Neural progenitor cell (in vitro differentiated cells): ENCODE data around the gene PFKM. TPM values are rescaled to one million over a fixed set of nuclear protein-coding genes. Genes with fewer than 3 reads are reported as not detected.
A peak's percentile ranks its signal among the peaks of the same experiment; 100 is the strongest.

ENCODE experiments used
- DNase-seq: peaks from one replicate; pipeline ENCODE4 v3.0.0-alpha.2; 2016; ENCODE audit warnings: low spot score
- H2AFZ ChIP-seq: fragments of 200-600 bp; sonication (generic); replicated peaks from 2 replicates; pipeline ENCODE4 v1.6.1; 2016; ENCODE audit warnings: antibody characterized with exemption
- H3F3A ChIP-seq: fragments of 200-600 bp; sonication (generic); 2 replicates; pipeline ENCODE4 v1.6.1; 2016; ENCODE audit warnings: antibody characterized with exemption, low read depth
- H3K27ac ChIP-seq: fragments of 200-600 bp; sonication (generic); 2 replicates; pipeline ENCODE4 v1.5.1; 2016; ENCODE audit warnings: mild to moderate bottlenecking
- H3K27me3 ChIP-seq: fragments of 200-600 bp; sonication (generic); 2 replicates; pipeline ENCODE4 v1.6.1; 2016; ENCODE audit warnings: mild to moderate bottlenecking, moderate library complexity
- H3K36me3 ChIP-seq: fragments of 200-600 bp; sonication (generic); 2 replicates; pipeline ENCODE4 v1.5.1; 2016
- H3K4me1 ChIP-seq: fragments of 200-600 bp; sonication (generic); 2 replicates; pipeline ENCODE4 v1.6.1; 2016; ENCODE audit warnings: mixed run types
- H3K4me2 ChIP-seq: fragments of 200-600 bp; sonication (generic); 2 replicates; pipeline ENCODE4 v1.6.1; 2016
- H3K4me3 ChIP-seq: fragments of 200-600 bp; sonication (generic); 2 replicates; pipeline ENCODE4 v1.5.1; 2016
- H3K79me2 ChIP-seq: fragments of 200-600 bp; sonication (generic); 2 replicates; pipeline ENCODE4 v1.6.1; 2016; ENCODE audit warnings: low read depth
- H3K9ac ChIP-seq: fragments of 200-600 bp; sonication (generic); 2 replicates; pipeline ENCODE4 v1.6.1; 2016
- H3K9me3 ChIP-seq: fragments of 200-600 bp; sonication (generic); 2 replicates; pipeline ENCODE4 v1.5.1; 2016; ENCODE audit warnings: low read depth
- H4K20me1 ChIP-seq: fragments of 200-600 bp; sonication (generic); 2 replicates; pipeline ENCODE4 v1.6.1; 2016; ENCODE audit warnings: low read depth
- H3K27ac Mint-ChIP-seq: 3 replicates; pipeline ENCODE4 v1.8.0; 2021; ENCODE audit warnings: mixed read lengths
- H3K27me3 Mint-ChIP-seq: 2 replicates; pipeline ENCODE4 v1.8.0; 2022; ENCODE audit warnings: low read depth, mild to moderate bottlenecking, inconsistent platforms, moderate library complexity, mixed read lengths; ENCODE audit not compliant: insufficient read depth
- H3K36me3 Mint-ChIP-seq: 3 replicates; pipeline ENCODE4 v1.8.0; 2021; ENCODE audit warnings: mixed read lengths
- H3K4me1 Mint-ChIP-seq: 3 replicates; pipeline ENCODE4 v1.8.0; 2021; ENCODE audit warnings: mixed read lengths
- H3K4me3 Mint-ChIP-seq: 3 replicates; pipeline ENCODE4 v1.8.0; 2021; ENCODE audit warnings: mild to moderate bottlenecking, moderate library complexity, mixed read lengths
- H3K9me3 Mint-ChIP-seq: 3 replicates; pipeline ENCODE4 v1.8.0; 2020; ENCODE audit warnings: mixed read lengths
- CTCF ChIP-seq: fragments of 200-600 bp; sonication (generic); IDR thresholded peaks from 2 replicates; pipeline ENCODE4 v1.5.1; 2017; ENCODE audit warnings: antibody characterized with exemption, mild to moderate bottlenecking
- EZH2 ChIP-seq: fragments of 200-600 bp; sonication (generic); IDR thresholded peaks from 2 replicates; pipeline ENCODE4 v1.6.1; 2017; ENCODE audit warnings: antibody characterized with exemption, mild to moderate bottlenecking, moderate library complexity
- EZH2phosphoT487 ChIP-seq: fragments of 200-600 bp; sonication (generic); IDR thresholded peaks from 2 replicates; pipeline ENCODE4 v1.6.1; 2017; ENCODE audit warnings: antibody characterized with exemption
- total RNA-seq: library from RNA; depleted of rRNA; stranded (reverse); fragments of >200 nt; gene quantifications from 2 replicates; pipeline ENCODE4 v1.2.3, GENCODE V29; 2015; ENCODE audit warnings: low replicate concordance

The PFKM gene
- total RNA-seq, 1 donor from 2014 or later: 128 TPM

GRCh38 chr12:48183876-48184548, 64.8 kb downstream of the PFKM start:
- TF ChIP-seq EZH2 (peak; percentile 84), EZH2phosphoT487 (no peak)
- Mint-ChIP-seq H3K27me3 (peaks cover 14% of the 10 kb centered on the region), H3K36me3 (no peaks in the 10 kb centered on the region), H3K4me1 (peaks cover 31% of the 10 kb centered on the region), H3K27ac (no peak overlapping the region), H3K9me3 (no peaks in the 10 kb centered on the region), H3K4me3 (peak overlapping the region; percentile 91)
- H2AFZ ChIP-seq: peak overlapping the region; percentile 93
- H3K27ac ChIP-seq: no peak overlapping the region
- peaks cover 30% of the 10 kb centered on the region for H3F3A ChIP-seq
- no peaks in the 10 kb centered on the region for H4K20me1 ChIP-seq
- no peaks in the 10 kb centered on the region for H3K36me3 ChIP-seq
- H3K79me2 ChIP-seq: no peaks in the 10 kb centered on the region
- peaks cover 23% of the 10 kb centered on the region for H3K4me1 ChIP-seq
- H3K4me2 ChIP-seq: peak overlapping the region; percentile 79
- DNase-seq: peak; percentile 64
- H3K4me3 ChIP-seq: peak overlapping the region; percentile 76
- no peak overlapping the region for H3K9ac ChIP-seq
- peaks cover 73% of the 10 kb centered on the region for H3K27me3 ChIP-seq
- no peaks in the 10 kb centered on the region for H3K9me3 ChIP-seq

- Histone ChIP-seq H3K9ac (no peak overlapping the region), H3K27ac (no peak overlapping the region)
Observed at GRCh38 chr12:48184549-48184922, 65.4 kb downstream of the PFKM start.

GRCh38 chr12:48185181-48185919, 66.2 kb downstream of the PFKM start:
- no peak for TF ChIP-seq EZH2
- no peak for TF ChIP-seq EZH2phosphoT487
- TF ChIP-seq CTCF: no peak
- Histone ChIP-seq H3K79me2 (no peaks in the 10 kb centered on the region), H3K27me3 (peaks cover 71% of the 10 kb centered on the region), H3F3A (peaks cover 36% of the 10 kb centered on the region), H3K9me3 (no peaks in the 10 kb centered on the region), H3K27ac (no peak overlapping the region), H3K36me3 (no peaks in the 10 kb centered on the region), H2AFZ (peak overlapping the region; percentile 93), H4K20me1 (no peaks in the 10 kb centered on the region), H3K4me3 (peak overlapping the region; percentile 76), H3K4me1 (peaks cover 23% of the 10 kb centered on the region), H3K9ac (no peak overlapping the region), H3K4me2 (peak overlapping the region; percentile 79)
- peak overlapping the region; percentile 77 for H3K27ac Mint-ChIP-seq
- peaks cover 14% of the 10 kb centered on the region for H3K27me3 Mint-ChIP-seq
- peak overlapping the region; percentile 91 for H3K4me3 Mint-ChIP-seq
- no peaks in the 10 kb centered on the region for H3K36me3 Mint-ChIP-seq
- peaks cover 31% of the 10 kb centered on the region for H3K4me1 Mint-ChIP-seq
- DNase-seq: peak; percentile 52
- H3K9me3 Mint-ChIP-seq: no peaks in the 10 kb centered on the region

More at GRCh38 chr12:48184549-48184922, 65.4 kb downstream of the PFKM start:
- Mint-ChIP-seq H3K4me1 (peaks cover 31% of the 10 kb centered on the region), H3K36me3 (no peaks in the 10 kb centered on the region), H3K27ac (no peak overlapping the region), H3K4me3 (peak overlapping the region; percentile 91), H3K27me3 (peaks cover 14% of the 10 kb centered on the region), H3K9me3 (no peaks in the 10 kb centered on the region)
- peak; percentile 76 for TF ChIP-seq EZH2
- no peak for TF ChIP-seq CTCF
- TF ChIP-seq EZH2phosphoT487: no peak
- DNase-seq: peak; percentile 20
- H3K4me3 ChIP-seq: peak overlapping the region; percentile 76
- H3K9me3 ChIP-seq: no peaks in the 10 kb centered on the region
- H3K4me2 ChIP-seq: peak overlapping the region; percentile 79
- H3K79me2 ChIP-seq: no peaks in the 10 kb centered on the region
- H3F3A ChIP-seq: peaks cover 30% of the 10 kb centered on the region
- H3K27me3 ChIP-seq: peaks cover 71% of the 10 kb centered on the region
- H3K4me1 ChIP-seq: peaks cover 23% of the 10 kb centered on the region
- H4K20me1 ChIP-seq: no peaks in the 10 kb centered on the region
- H2AFZ ChIP-seq: peak overlapping the region; percentile 93
- H3K36me3 ChIP-seq: no peaks in the 10 kb centered on the region
